ENCODE results near the gene EPS8L1. TPM values are rescaled to one million over a fixed set of nuclear protein-coding genes. Genes with fewer than 3 reads are reported as not detected.

The EPS8L1 gene
- total and polyA plus RNA-seq, 3 donors from 2014 or later = 3.4 to 13.3 (median 3.6) TPM

DNA sequence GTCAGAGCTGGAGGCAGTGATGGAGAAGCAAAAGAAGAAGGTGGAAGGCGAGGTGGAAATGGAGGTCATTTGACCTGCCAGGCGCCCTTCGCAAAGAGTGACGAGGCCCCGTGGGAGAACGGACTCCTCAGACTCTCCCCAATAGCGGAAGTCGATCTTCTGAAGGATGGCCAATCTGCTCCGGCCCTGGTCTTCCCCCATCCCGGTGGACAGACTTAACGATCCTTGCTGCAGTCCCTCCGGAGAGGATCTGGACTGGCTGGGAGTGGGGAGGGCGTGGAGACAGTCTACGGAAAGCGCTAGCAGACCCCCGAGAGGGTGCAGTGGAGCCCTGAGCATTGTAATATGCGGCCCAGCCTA, 11.9 kb downstream of the EPS8L1 start:
- H3K27ac ChIP-seq = no peak overlapping the region
- no peak for DNase-seq
- peaks cover 17% of the 10 kb centered on the region for H3K4me1 ChIP-seq
- intact Hi-C loops (cut with DNase I; ENCODE audit: low total_unique reads) = no loop called here
- H3K27me3 ChIP-seq = no peaks in the 10 kb centered on the region
- H3K9me3 ChIP-seq = no peaks in the 10 kb centered on the region
- H3K4me3 ChIP-seq = peak overlapping the region; percentile 21 to 48
- TF ChIP-seq, protein P1, sequence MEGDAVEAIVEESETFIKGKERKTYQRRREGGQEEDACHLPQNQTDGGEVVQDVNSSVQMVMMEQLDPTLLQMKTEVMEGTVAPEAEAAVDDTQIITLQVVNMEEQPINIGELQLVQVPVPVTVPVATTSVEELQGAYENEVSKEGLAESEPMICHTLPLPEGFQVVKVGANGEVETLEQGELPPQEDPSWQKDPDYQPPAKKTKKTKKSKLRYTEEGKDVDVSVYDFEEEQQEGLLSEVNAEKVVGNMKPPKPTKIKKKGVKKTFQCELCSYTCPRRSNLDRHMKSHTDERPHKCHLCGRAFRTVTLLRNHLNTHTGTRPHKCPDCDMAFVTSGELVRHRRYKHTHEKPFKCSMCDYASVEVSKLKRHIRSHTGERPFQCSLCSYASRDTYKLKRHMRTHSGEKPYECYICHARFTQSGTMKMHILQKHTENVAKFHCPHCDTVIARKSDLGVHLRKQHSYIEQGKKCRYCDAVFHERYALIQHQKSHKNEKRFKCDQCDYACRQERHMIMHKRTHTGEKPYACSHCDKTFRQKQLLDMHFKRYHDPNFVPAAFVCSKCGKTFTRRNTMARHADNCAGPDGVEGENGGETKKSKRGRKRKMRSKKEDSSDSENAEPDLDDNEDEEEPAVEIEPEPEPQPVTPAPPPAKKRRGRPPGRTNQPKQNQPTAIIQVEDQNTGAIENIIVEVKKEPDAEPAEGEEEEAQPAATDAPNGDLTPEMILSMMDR (IDR thresholded peaks at IDR 0.05) = no peak
- TF ChIP-seq POLR2A (IDR thresholded peaks at IDR 0.05) = no peak
- H3K36me3 ChIP-seq (ENCODE audit: low read depth, missing control alignments) = no peaks in the 10 kb centered on the region
- WGBS, 2 donors = 26 to 36% methylated on average over 17 of the region's 17 CpGs

DNA sequence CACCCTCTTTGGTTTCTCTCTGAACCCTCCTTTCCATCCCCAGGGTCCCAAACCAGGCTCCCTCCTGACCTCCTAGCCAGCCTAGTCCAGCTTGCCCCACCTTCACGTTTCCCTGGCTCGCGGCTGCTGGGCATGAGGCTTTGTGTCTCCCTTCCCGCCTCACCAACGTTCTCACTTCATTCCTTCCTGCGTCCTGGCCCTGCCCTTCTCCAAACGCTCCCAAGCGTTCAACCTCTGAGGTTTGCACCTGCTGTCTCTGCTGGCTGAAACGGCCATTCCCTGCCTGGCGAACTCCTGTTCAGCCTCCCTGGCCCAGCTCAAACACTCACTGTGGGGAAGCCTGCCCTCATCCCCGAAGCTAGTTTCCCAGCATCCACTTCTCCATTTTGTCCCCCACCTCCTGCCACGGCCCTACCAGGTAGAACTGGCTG, 12.4 kb downstream of the EPS8L1 start:
- Histone ChIP-seq H3K27ac (no peak overlapping the region), H3K27me3 (no peaks in the 10 kb centered on the region), H3K4me1 (peaks cover 17% of the 10 kb centered on the region), H3K4me3 (no peak overlapping the region), H3K36me3 (ENCODE audit: low read depth, missing control alignments) (no peaks in the 10 kb centered on the region), H3K9me3 (no peaks in the 10 kb centered on the region)
- 56 to 68% methylated on average over 12 of the region's 12 CpGs for WGBS, 2 donors
- intact Hi-C loops (cut with DNase I; ENCODE audit: low total_unique reads) = no loop called here
- no peak for DNase-seq
- no peak for TF ChIP-seq POLR2A (IDR thresholded peaks at IDR 0.05)
- TF ChIP-seq, protein P1 (IDR thresholded peaks at IDR 0.05) = no peak

DNA sequence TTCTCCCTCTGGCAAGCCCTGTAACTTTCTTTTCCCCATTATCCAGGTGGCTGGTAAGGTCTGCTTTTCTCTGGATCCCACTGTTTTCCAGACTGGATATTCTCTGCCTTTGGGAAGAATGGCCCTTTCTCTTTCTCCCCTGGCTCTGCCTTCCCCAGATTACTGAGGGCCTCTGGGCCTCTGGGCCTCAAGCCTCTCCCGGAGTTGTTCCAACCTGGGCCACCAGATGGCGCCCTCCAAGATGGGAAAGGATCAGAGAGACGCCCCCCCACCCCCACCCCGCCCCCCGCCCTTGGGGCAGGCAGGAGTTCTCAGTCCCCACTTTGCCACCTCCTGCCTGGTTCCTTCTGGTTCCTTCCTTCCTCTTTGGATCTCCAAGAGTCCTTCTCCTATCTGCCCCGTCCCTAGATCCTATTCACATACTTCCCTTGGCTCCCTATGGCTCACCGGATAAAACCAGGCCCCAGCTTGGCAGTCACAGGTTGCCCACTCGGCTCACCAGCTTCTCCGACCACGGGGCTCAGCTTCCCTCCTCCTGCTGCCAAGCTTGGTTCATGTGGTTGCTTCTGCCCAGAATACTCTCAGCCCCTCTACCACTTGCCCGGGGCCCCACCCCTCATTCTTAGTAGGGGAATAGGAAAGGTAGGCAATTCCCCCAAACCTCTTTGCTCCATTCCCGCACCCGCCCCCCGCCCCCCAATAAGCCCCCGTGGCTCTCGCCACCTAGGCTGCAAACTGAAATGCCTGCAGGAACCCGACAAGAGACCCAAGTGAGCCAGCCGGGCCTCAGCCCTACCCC, 13.1 kb downstream of the EPS8L1 start:
- H3K36me3 ChIP-seq (ENCODE audit: low read depth, missing control alignments) = no peaks in the 10 kb centered on the region
- 61 to 66% methylated on average over 18 of the region's 18 CpGs for WGBS, 2 donors
- DNase-seq = peak; percentile 83
- H3K27me3 ChIP-seq = no peaks in the 10 kb centered on the region
- no peak overlapping the region for H3K4me3 ChIP-seq
- TF ChIP-seq, protein P1 (IDR thresholded peaks at IDR 0.05) = peak in 2 of 3 experiments; percentile 51 to 89
- TF ChIP-seq POLR2A (IDR thresholded peaks at IDR 0.05) = no peak
- H3K9me3 ChIP-seq = no peaks in the 10 kb centered on the region
- peaks cover 17% of the 10 kb centered on the region for H3K4me1 ChIP-seq
- H3K27ac ChIP-seq = no peak overlapping the region
- intact Hi-C loops (cut with DNase I; ENCODE audit: low total_unique reads) = no loop called here

DNA sequence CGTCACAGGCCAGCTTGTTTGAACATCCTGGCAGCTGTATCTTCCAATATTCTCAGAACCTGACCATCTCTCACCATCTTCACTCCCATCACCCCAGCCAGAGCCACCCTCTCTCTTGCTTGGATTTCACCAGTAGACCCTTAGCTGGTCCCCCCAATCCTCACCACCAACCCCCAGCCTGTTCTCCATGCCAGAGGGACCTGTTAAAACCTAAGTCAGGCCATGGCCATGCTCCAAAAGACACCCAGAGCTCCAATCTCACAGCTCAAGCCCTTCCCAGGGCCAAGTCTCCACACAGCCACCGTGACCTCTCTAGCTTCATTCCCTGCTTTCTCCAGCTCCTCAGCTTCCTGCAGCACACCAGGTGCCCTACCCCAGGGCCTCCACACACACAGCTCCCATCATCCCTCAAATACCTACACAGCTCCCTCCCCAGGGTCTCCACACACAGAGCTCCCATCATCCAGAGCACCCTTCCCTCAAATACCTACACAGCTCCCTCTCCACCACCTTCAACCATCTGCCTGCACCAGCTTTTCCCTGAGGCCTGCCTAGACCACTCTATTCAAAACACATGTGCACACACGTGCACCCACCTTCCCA, 13.8 kb downstream of the EPS8L1 start:
- no peak for DNase-seq

More for the DNA sequence above, 13.8 kb downstream of the EPS8L1 start:
- TF ChIP-seq, protein P1 (IDR thresholded peaks at IDR 0.05) = no peak
- no peak for TF ChIP-seq POLR2A (IDR thresholded peaks at IDR 0.05)
- Histone ChIP-seq H3K27me3 (no peaks in the 10 kb centered on the region), H3K36me3 (ENCODE audit: low read depth, missing control alignments) (no peaks in the 10 kb centered on the region), H3K4me3 (no peak overlapping the region), H3K4me1 (peaks cover 17% of the 10 kb centered on the region), H3K27ac (no peak overlapping the region), H3K9me3 (no peaks in the 10 kb centered on the region)
- WGBS, 2 donors = 84 to 89% methylated on average over 3 of the region's 3 CpGs
- intact Hi-C loops (cut with DNase I; ENCODE audit: low total_unique reads) = no loop called here
